ENCODE results near the gene ANKRD36.

DNA sequence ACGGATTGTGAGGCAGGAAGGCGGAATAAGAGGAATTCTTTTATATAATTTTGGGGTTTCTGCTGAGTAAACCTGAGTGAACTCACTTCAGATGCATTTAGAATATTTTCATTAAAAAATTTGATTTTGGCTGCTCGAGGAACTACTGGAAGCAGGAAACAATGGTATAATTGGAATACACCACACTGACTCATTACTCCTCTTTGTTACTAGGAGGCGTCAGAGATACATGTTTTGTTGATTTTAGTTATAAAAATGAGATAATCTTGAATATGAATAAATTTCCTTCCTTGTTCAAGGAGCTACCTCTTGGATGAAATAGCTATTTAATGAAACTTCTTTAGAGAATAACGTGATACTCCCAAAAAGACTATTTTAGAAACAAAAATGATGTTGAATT is 97.4 kb downstream of the ANKRD36 start:
- TF ChIP-seq, protein P1, sequence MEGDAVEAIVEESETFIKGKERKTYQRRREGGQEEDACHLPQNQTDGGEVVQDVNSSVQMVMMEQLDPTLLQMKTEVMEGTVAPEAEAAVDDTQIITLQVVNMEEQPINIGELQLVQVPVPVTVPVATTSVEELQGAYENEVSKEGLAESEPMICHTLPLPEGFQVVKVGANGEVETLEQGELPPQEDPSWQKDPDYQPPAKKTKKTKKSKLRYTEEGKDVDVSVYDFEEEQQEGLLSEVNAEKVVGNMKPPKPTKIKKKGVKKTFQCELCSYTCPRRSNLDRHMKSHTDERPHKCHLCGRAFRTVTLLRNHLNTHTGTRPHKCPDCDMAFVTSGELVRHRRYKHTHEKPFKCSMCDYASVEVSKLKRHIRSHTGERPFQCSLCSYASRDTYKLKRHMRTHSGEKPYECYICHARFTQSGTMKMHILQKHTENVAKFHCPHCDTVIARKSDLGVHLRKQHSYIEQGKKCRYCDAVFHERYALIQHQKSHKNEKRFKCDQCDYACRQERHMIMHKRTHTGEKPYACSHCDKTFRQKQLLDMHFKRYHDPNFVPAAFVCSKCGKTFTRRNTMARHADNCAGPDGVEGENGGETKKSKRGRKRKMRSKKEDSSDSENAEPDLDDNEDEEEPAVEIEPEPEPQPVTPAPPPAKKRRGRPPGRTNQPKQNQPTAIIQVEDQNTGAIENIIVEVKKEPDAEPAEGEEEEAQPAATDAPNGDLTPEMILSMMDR (IDR thresholded peaks at IDR 0.05) = no peak
- TF ChIP-seq POLR2A (IDR thresholded peaks at IDR 0.05) (no peak), EP300 (IDR thresholded peaks at IDR 0.05) (no peak)
